K562 (cell line): Measurements from ENCODE around the gene RPTOR. TPM values are rescaled to one million over a fixed set of nuclear protein-coding genes. Genes with fewer than 3 reads are reported as not detected.

ENCODE experiments used
- ATAC-seq: fragments of 200-7000 bp; cut with Tn5 transposase; 3 replicates; pipeline ENCODE4 v1.9.1; 2020; ENCODE audit warnings: moderate library complexity
- BruUV-seq: library from RNA; stranded (reverse); fragments of 400-500 nt; replicated peaks from 2 replicates; lab custom pipeline; 2021; lab: Mats Ljungman, UMichigan
- CTCF ChIA-PET: fragments of 300-600 bp; formaldehyde crosslinking; extraction: SDS; loops from one replicate; lab custom pipeline; 2021; ENCODE audit warnings: low intra/inter-chr PET ratio; lab: Yijun Ruan, JAX
- POLR2A ChIA-PET: fragments of 300-600, 350-650 bp; sonication (Branson Sonifier 250); formaldehyde crosslinking; extraction: SDS; loops from one replicate; lab custom pipeline; 2021; ENCODE audit warnings: antibody characterized with exemption, inconsistent platforms; lab: Yijun Ruan, JAX
- DNase-seq, 4 experiments: peaks; one replicate each; pipeline versions ENCODE4 v3.0.0 to v3.0.0-alpha.2; 2011 to 2018; ENCODE audit warnings: low spot score in 3 of 4, mixed read lengths in 3 of 4; ENCODE audit errors: extremely low read depth in 1 of 4
- FAIRE-seq: peaks from 2 replicates; lab custom pipeline; 2011; peaks lifted over from hg19 to GRCh38; lab: Jason Lieb, UNC
- H2AFZ ChIP-seq: 2 replicates; pipeline ENCODE4 v1.6.0; 2011; ENCODE audit warnings: low read depth, low read length, control low read depth, inconsistent platforms
- H3K27ac ChIP-seq: fragments of 200-600 bp; 3 replicates; pipeline ENCODE4 v1.8.0; 2011; ENCODE audit warnings: low read depth, mild to moderate bottlenecking, control low read depth, inconsistent platforms, low read length, moderate library complexity, mixed read lengths; ENCODE audit errors: extremely low read depth
- H3K27me3 ChIP-seq, 2 experiments: fragments of 300-600 bp in 1 of 2; 2 replicates in 1 of 2; 3 replicates in 1 of 2; pipeline versions ENCODE4 v1.6.0 to v1.8.0; 2011; ENCODE audit warnings: inconsistent platforms in 2 of 2, low read length in 2 of 2, mild to moderate bottlenecking in 1 of 2, mixed read lengths in 1 of 2, moderate library complexity in 1 of 2; ENCODE audit not compliant: control insufficient read depth in 2 of 2, insufficient read depth in 2 of 2
- H3K36me3 ChIP-seq: fragments of 300-600 bp; 3 replicates; pipeline ENCODE4 v1.8.0; 2011; ENCODE audit warnings: mild to moderate bottlenecking, low read length, inconsistent platforms; ENCODE audit not compliant: control insufficient read depth, insufficient read depth
- H3K4me1 ChIP-seq, 2 experiments: fragments of 200-600 bp in 1 of 2; replicated peaks in 1 of 2; 2 replicates in 1 of 2; 3 replicates in 1 of 2; pipeline versions ENCODE4 v1.5.1 to v1.8.0; 2011; ENCODE audit warnings: inconsistent platforms in 2 of 2, low read length in 2 of 2, mild to moderate bottlenecking in 1 of 2, mixed read lengths in 1 of 2, moderate library complexity in 1 of 2; ENCODE audit not compliant: control insufficient read depth in 2 of 2, insufficient read depth in 2 of 2
- H3K4me2 ChIP-seq: 2 replicates; pipeline ENCODE4 v1.6.1; 2011; ENCODE audit warnings: low read length, control low read depth, inconsistent platforms, mixed read lengths; ENCODE audit not compliant: insufficient read depth
- H3K4me3 ChIP-seq: fragments of 200-600 bp; sonication (generic), shearing (Covaris generic); 2 replicates; pipeline ENCODE4 v1.5.1; 2016; ENCODE audit warnings: control low read depth, inconsistent platforms
- H3K79me2 ChIP-seq: fragments of 200-600 bp; 3 replicates; pipeline ENCODE4 v1.8.0; 2011; ENCODE audit warnings: low read length, inconsistent platforms; ENCODE audit not compliant: control insufficient read depth, insufficient read depth
- H3K9ac ChIP-seq, 2 experiments: 2 replicates each; pipeline versions ENCODE4 v1.6.0 to v1.6.1; 2011; ENCODE audit warnings: low read depth in 2 of 2, low read length in 2 of 2, control low read depth in 1 of 2, inconsistent platforms in 1 of 2, mild to moderate bottlenecking in 1 of 2, mixed read lengths in 1 of 2; ENCODE audit not compliant: insufficient read depth in 1 of 2
- H3K9me1 ChIP-seq: one replicate; pipeline ENCODE4 v1.6.0; 2011; ENCODE audit warnings: inconsistent platforms, mild to moderate bottlenecking, low read length, moderate library complexity; ENCODE audit not compliant: control insufficient read depth, insufficient read depth
- H3K9me3 ChIP-seq: replicated peaks from 2 replicates; pipeline ENCODE4 v1.5.1; 2011; ENCODE audit warnings: low read depth, low read length, inconsistent platforms; ENCODE audit not compliant: control insufficient read depth, insufficient read depth
- H4K20me1 ChIP-seq: replicated peaks from 2 replicates; pipeline ENCODE4 v1.6.1; 2011; ENCODE audit warnings: low read length, inconsistent platforms, mixed read lengths; ENCODE audit not compliant: control insufficient read depth, insufficient read depth
- AFF4 ChIP-seq: sonication (generic); formaldehyde crosslinking; IDR thresholded peaks from 2 replicates; pipeline ENCODE4 v1.8.0; 2023; ENCODE audit warnings: mild to moderate bottlenecking, missing genetic modification reagents
- CREB3L1 ChIP-seq: fragments of 450-650 bp; IDR thresholded peaks from 2 replicates; pipeline ENCODE4 v1.6.1; 2014; ENCODE audit warnings: low read depth, mild to moderate bottlenecking, moderate library complexity, borderline replicate concordance
- GMEB1 ChIP-seq: fragments of 250-450 bp; sonication (Bioruptor Pico); IDR thresholded peaks from 2 replicates; pipeline ENCODE4 v1.4.0; 2020; ENCODE audit warnings: mild to moderate bottlenecking
- MTA1 ChIP-seq: fragments of 450-650 bp; IDR thresholded peaks from 2 replicates; pipeline ENCODE4 v1.6.1; 2017; ENCODE audit warnings: borderline replicate concordance
- RCOR1 ChIP-seq, 2 experiments: IDR thresholded peaks; 2 replicates each; pipeline ENCODE4 v1.6.1; 2012; ENCODE audit warnings: low read depth in 2 of 2, low read length in 2 of 2, borderline replicate concordance in 1 of 2, improper control_type of control experiment in 1 of 2
- USF2 ChIP-seq: sonication (generic); formaldehyde crosslinking; IDR thresholded peaks from 2 replicates; pipeline ENCODE4 v1.5.0; 2020; ENCODE audit warnings: missing genetic modification reagents
- YY1 ChIP-seq, 3 experiments: IDR thresholded peaks; 2 replicates each; pipeline ENCODE4 v1.6.1; 2011; ENCODE audit warnings: low read length in 2 of 3, mild to moderate bottlenecking in 2 of 3, moderate library complexity in 2 of 3, borderline replicate concordance in 1 of 3, control low read depth in 1 of 3, low read depth in 1 of 3; ENCODE audit not compliant: insufficient read depth in 3 of 3, insufficient replicate concordance in 2 of 3, control insufficient read depth in 1 of 3, insufficient read length in 1 of 3; ENCODE audit errors: extremely low read depth in 1 of 3
- ZFPM2 ChIP-seq: fragments of 250-450 bp; sonication (Bioruptor Pico); IDR thresholded peaks from 2 replicates; pipeline ENCODE4 v1.5.1; 2022; ENCODE audit warnings: mild to moderate bottlenecking
- ZNF551 ChIP-seq: fragments of 250-450 bp; sonication (Bioruptor Pico); IDR thresholded peaks from 2 replicates; pipeline ENCODE4 v1.5.0; 2021; ENCODE audit warnings: mild to moderate bottlenecking, moderate library complexity
- WGBS: fragments of 100-300 bp; shearing (Covaris generic); methylation state at CpG from one replicate; pipeline ENCODE4 v1.1.6; 2016; ENCODE audit warnings: low coverage, mixed read lengths; ENCODE audit not compliant: insufficient coverage; ENCODE audit errors: missing lambda C conversion rate; 5-methylcytosine and 5-hydroxymethylcytosine counted together
- in situ Hi-C: fragments of 300-500 bp; cut with MboI; formaldehyde crosslinking; loops from 4 replicates; pipeline ENCODE4 v1.15.0; 2018; ENCODE audit warnings: inconsistent platforms, mixed read lengths
- intact Hi-C: fragments of 100-400 bp; cut with micrococcal nuclease; formaldehyde crosslinking; loops from 2 replicates; pipeline ENCODE4 v1.14.2; 2022
- polyA plus RNA-seq, 8 experiments: library from polyadenylated mRNA; depleted of rRNA in 4 of 8; stranded (reverse) in 5 of 8; unstranded in 3 of 8; fragments of >200 nt; fragmentation: Nextera tagmentation in 2 of 8; fragmentation: Illumina TruSeq in 1 of 8; extraction: Ambion mirVana in 2 of 8; extraction: Trizol in 1 of 8; gene quantifications; 2 replicates each; pipeline versions ENCODE4 v1.2.1 to v1.2.3, GENCODE V29; 2011 to 2014; ENCODE audit warnings: inconsistent platforms in 1 of 8, missing spikeins in 1 of 8
- total RNA-seq, 7 experiments: library from RNA; depleted of rRNA in 6 of 7; stranded (reverse); fragments of >200 nt in 6 of 7; fragmentation: Illumina TruSeq in 2 of 7; extraction: Trizol in 2 of 7; gene quantifications; 2 replicates each; pipeline versions ENCODE4 v1.2.1 to v1.2.3, GENCODE V29; 2011 to 2021; ENCODE audit warnings: low replicate concordance in 1 of 7

Gene RPTOR
- total and polyA plus RNA-seq, 9 of the 15 experiments (the other 6 are each of a cell fraction or from before 2014, with no cell fraction given) = 0.24 to 54.1 (median 10.2) TPM

DNA sequence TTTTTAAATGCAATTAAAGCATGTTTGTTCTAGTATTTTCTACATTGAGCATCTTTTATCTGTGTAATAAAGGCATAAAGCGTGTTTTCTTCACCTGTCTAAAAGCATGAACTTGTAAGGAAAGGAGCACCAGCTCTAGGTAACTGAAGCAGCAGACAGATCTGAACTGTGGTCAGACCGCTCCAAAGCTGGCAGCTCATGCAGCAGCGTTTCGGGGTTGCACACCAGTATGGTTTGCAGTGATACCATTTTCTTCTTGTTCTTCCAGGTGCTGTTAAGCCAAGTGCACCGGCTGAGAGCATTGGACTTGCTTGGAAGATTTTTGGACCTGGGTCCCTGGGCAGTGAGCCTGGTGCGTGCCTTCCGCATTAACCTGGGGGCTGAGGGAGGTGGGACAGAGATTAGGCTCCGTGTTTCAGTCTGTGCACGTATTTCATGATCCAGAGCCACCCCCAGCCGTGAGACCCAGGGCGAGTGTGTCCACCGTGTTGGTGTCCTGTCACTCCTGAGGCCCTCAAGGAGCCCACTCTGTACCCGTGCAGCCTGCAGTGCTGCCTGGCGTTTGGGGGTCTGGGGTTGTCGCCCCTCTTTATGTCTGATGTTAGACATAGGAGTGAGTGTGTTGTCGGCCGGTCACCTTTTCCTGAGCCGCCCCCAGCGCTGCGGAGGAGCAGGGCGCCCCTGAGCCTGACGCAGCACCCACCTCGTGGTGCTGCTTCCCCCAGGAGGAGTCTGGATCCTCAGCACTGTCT lies 310.7 kb downstream of the RPTOR start:
- intact Hi-C loops = no loop called here
- Histone ChIP-seq H2AFZ (no peak overlapping the region), H3K27me3 (no peaks in the 10 kb centered on the region), H3K27ac (peak overlapping the region; percentile 97; the same call in 2 of the 3 replicates), H3K79me2 (no peaks in the 10 kb centered on the region), H3K36me3 (peaks cover 36% of the 10 kb centered on the region; the same call in 2 of the 3 replicates), H3K4me2 (no peak overlapping the region), H3K4me3 (no peak overlapping the region), H4K20me1 (no peaks in the 10 kb centered on the region), H3K9me3 (no peaks in the 10 kb centered on the region), H3K9ac (peak overlapping the region; percentile 48 to 77; a peak in 1 of 4 replicates), H3K9me1 (no peaks in the 10 kb centered on the region), H3K4me1 (peaks cover 14 to 55% of the 10 kb centered on the region in 2 experiments)
- ATAC-seq = no peak
- no peak for DNase-seq
- BruUV-seq = no TSS peak
- 93% methylated on average over 21 of the region's 23 CpGs for WGBS
- TF ChIP-seq RCOR1 (IDR thresholded peaks at IDR 0.05; ENCODE audit: borderline replicate concordance in 1 of 2, low read depth in 2 of 2, low read length in 2 of 2) = no peak
- TF ChIP-seq AFF4 (CRISPR knock-in tag) = no peak
- no peak for TF ChIP-seq CREB3L1
- no peak for TF ChIP-seq ZFPM2
- TF ChIP-seq MTA1 = no peak
- no peak for TF ChIP-seq USF2 (CRISPR knock-in tag)
- no peak for TF ChIP-seq ZNF551 (CRISPR knock-in tag)
- no peak for TF ChIP-seq GMEB1 (CRISPR knock-in tag)
- no peak for TF ChIP-seq YY1 (IDR thresholded peaks at IDR 0.05; ENCODE audit: borderline replicate concordance in 1 of 3, control insufficient read depth in 1 of 3, extremely low read depth in 1 of 3, insufficient read depth in 3 of 3, insufficient read length in 1 of 3, insufficient replicate concordance in 2 of 3, low read depth in 1 of 3, low read length in 2 of 3)
- no peak for FAIRE-seq
- CTCF ChIA-PET = no interaction called here
- in situ Hi-C loops = no loop called here
- POLR2A ChIA-PET = interaction anchor here (0.5 to 2.5 kb wide), 4 partner anchors 8 to 23 kb away, joined by 3 to 9 read pairs (median 6); no protein-coding TSS in a partner anchor
